HG02571 (cell line): ENCODE results near the gene IQCE.

Experiments
- ATAC-seq: cut with Tn5 transposase; IDR thresholded peaks from one replicate; pipeline ENCODE4 v1.9.1; 2021; ENCODE audit warnings: mild to moderate bottlenecking, moderate library complexity; ENCODE audit not compliant: unreplicated experiment

Gene IQCE

GRCh38 chr7:2613098-2613930 lies 54.5 kb downstream of the IQCE start:
- no peak for ATAC-seq

- ATAC-seq: no peak
Measured at GRCh38 chr7:2613931-2614600, 55.3 kb downstream of the IQCE start.

GRCh38 chr7:2614631-2615330 lies 56.0 kb downstream of the IQCE start:
- ATAC-seq: no peak

GRCh38 chr7:2616387-2617324 lies 57.9 kb downstream of the IQCE start:
- no peak for ATAC-seq

- no peak for ATAC-seq
Measured at GRCh38 chr7:2617325-2617905, 58.6 kb downstream of the IQCE start.

GRCh38 chr7:2619116-2619515 lies 60.3 kb downstream of the IQCE start:
- ATAC-seq: no peak

GRCh38 chr7:2621061-2621828 lies 62.5 kb downstream of the IQCE start:
- no peak for ATAC-seq

- no peak for ATAC-seq
Measured at GRCh38 chr7:2621948-2622640, 63.3 kb downstream of the IQCE start.

GRCh38 chr7:2622869-2623697 lies 64.3 kb downstream of the IQCE start:
- no peak for ATAC-seq

GRCh38 chr7:2623698-2624014 lies 64.9 kb downstream of the IQCE start:
- ATAC-seq: no peak

- no peak for ATAC-seq
Measured at GRCh38 chr7:2624293-2624886, 65.6 kb downstream of the IQCE start.

- no peak for ATAC-seq
Measured at GRCh38 chr7:2626498-2627117, 67.8 kb downstream of the IQCE start.

- ATAC-seq: no peak
Measured at GRCh38 chr7:2627258-2628129, 68.7 kb downstream of the IQCE start.

GRCh38 chr7:2628130-2628482 lies 69.3 kb downstream of the IQCE start:
- ATAC-seq: no peak

- ATAC-seq: no peak
Measured at GRCh38 chr7:2628891-2629290, 70.1 kb downstream of the IQCE start.
